C4-2B (cell line): ENCODE data around the gene ZNF385D.

Experiments used
- H3K27ac ChIP-seq: fragments of 450-650 bp; 2 replicates; pipeline ENCODE4 v1.5.1; 2017
- CTCF ChIP-seq: fragments of 450-650 bp; conservative IDR thresholded peaks from 2 replicates; pipeline ENCODE4 v1.5.1; 2017; ENCODE audit warnings: mild to moderate bottlenecking
- ZFX ChIP-seq: fragments of 450-650 bp; IDR thresholded peaks from 2 replicates; pipeline ENCODE4 v1.6.1; 2017

Gene ZNF385D

DNA sequence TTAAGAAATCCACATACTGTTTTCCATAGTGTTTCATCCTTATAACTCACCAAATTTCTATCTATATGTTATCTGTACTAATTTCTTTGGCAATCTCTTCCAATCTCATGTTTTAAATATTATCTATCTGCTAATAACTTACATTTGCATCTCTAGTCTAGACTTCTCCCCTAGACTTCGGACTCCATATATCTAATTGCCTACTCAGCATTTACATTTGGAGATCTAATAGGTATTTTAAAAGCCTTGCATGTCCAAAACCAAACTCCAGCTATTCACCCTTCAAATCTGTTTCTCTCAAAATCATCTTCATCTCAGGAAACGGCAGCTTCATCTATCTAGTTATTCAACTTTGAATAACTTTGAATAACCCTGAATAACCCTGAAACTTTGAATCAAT, 35.3 kb downstream of the ZNF385D start:
- TF ChIP-seq CTCF (no peak), ZFX (no peak)
- H3K27ac ChIP-seq = no peak overlapping the region

GRCh38 chr3:21705769-21706168, 45.2 kb downstream of the ZNF385D start:
- H3K27ac ChIP-seq = 0 out of 2 replicates have a peak overlapping the region, but pooled peaks have one; percentile 17
- TF ChIP-seq CTCF (no peak), ZFX (no peak)

GRCh38 chr3:21704796-21705195, 46.2 kb downstream of the ZNF385D start:
- TF ChIP-seq CTCF = no peak
- no peak for TF ChIP-seq ZFX
- H3K27ac ChIP-seq = no peak overlapping the region

DNA sequence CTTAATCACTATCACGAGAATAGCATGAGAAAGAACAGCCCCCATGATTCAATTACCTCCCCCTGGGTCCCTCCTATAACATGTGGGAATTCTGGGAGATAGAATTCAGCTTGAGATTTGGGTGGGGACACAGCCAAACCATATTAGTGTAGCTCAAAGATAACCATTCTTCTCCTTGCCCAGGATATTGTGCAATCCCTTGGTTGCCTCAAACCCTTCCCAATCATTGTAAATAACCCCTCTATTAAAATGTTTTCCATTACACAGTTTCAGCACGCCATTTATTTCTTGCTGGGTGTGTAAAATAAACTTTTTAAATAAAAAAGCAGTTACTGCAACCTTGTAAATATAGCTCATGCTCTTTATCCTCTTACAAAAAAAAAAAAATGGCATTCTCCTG, 47.7 kb downstream of the ZNF385D start:
- TF ChIP-seq ZFX (no peak), CTCF (no peak)
- H3K27ac ChIP-seq = no peak overlapping the region

DNA sequence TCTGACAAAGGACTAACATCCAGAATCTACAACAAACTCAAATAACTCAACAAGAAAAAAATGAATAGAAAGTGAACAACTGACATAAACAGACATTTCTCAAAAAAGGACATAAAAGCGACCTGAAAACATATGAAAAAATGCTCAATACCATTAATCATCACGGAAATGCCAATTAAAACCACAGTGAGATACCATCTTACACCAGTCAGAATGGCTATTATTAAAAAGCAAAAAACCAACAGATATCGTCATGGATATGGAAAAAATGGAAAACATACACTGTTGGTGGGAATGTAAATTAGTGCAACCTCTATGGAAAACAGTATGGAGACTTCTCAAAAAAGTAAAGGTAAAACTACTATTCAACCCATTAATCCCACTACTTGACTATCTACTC, 53.3 kb downstream of the ZNF385D start:
- TF ChIP-seq ZFX = no peak
- TF ChIP-seq CTCF = no peak
- no peak overlapping the region for H3K27ac ChIP-seq

DNA sequence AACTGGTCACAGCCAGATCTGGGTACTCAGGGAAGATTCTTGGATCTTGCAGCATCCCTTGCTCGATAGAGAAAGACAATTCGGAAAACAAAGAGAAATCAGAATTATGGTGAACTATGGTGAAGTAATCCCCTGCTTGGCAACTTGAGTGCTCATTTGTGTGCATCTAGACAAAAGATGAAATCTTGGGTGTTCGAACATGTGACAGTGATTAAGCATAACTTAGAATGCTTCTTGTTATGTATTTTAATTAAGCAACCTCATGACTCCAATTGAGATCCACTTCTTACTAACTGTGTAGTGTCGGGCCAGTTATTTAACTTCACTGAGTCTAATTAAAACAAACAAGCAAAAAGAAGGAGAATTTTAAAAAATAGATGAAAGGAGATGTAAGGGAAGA, 56.5 kb downstream of the ZNF385D start:
- no peak overlapping the region for H3K27ac ChIP-seq
- TF ChIP-seq ZFX (no peak), CTCF (no peak)

GRCh38 chr3:21691036-21691435, 60.0 kb downstream of the ZNF385D start:
- TF ChIP-seq ZFX (no peak), CTCF (no peak)
- no peak overlapping the region for H3K27ac ChIP-seq
